HepG2 (cell line): ENCODE measurements around the gene COX7A1. TPM values are rescaled to one million over a fixed set of nuclear protein-coding genes. Genes with fewer than 3 reads are reported as not detected.

Experiments used
- AHDC1 ChIP-seq: sonication (generic); formaldehyde crosslinking; IDR thresholded peaks from 2 replicates; pipeline ENCODE4 v1.5.1; 2020; ENCODE audit warnings: mild to moderate bottlenecking, missing genetic modification reagents, borderline replicate concordance
- BCL3 ChIP-seq: sonication (generic); formaldehyde crosslinking; IDR thresholded peaks from 2 replicates; pipeline ENCODE4 v1.5.1; 2020; ENCODE audit warnings: mild to moderate bottlenecking, missing genetic modification reagents, moderate library complexity
- DBP ChIP-seq: sonication (generic); formaldehyde crosslinking; IDR thresholded peaks from 2 replicates; pipeline ENCODE4 v1.4.0; 2020; ENCODE audit warnings: missing genetic modification reagents; ENCODE audit errors: not compliant biosample characterization
- DDIT3 ChIP-seq: sonication (generic); formaldehyde crosslinking; IDR thresholded peaks from 2 replicates; pipeline ENCODE4 v1.4.0; 2020; ENCODE audit warnings: mild to moderate bottlenecking, missing genetic modification reagents
- EEA1 ChIP-seq: sonication (generic); formaldehyde crosslinking; IDR thresholded peaks from 2 replicates; pipeline ENCODE4 v1.5.1; 2020; ENCODE audit warnings: mild to moderate bottlenecking, missing genetic modification reagents, borderline replicate concordance
- FOXK2 ChIP-seq: fragments of 450-650 bp; IDR thresholded peaks from 2 replicates; pipeline ENCODE4 v1.6.1; 2016
- HDAC1 ChIP-seq: sonication (generic); formaldehyde crosslinking; IDR thresholded peaks from 2 replicates; pipeline ENCODE4 v1.5.1; 2020; ENCODE audit warnings: mild to moderate bottlenecking, missing genetic modification reagents
- KDM6A ChIP-seq: IDR thresholded peaks from 2 replicates; pipeline ENCODE4 v1.6.1; 2016; ENCODE audit warnings: low read depth
- NFATC3 ChIP-seq: sonication (generic); formaldehyde crosslinking; IDR thresholded peaks from 2 replicates; pipeline ENCODE4 v1.5.1; 2020; ENCODE audit warnings: mild to moderate bottlenecking, missing genetic modification reagents
- POGK ChIP-seq: sonication (generic); formaldehyde crosslinking; conservative IDR thresholded peaks from 2 replicates; pipeline ENCODE4 v1.8.0; 2022; ENCODE audit warnings: mild to moderate bottlenecking, moderate library complexity, missing genetic modification reagents
- SKI ChIP-seq: fragments of 450-650 bp; IDR thresholded peaks from one replicate; pipeline ENCODE4 v1.6.1; 2018; ENCODE audit warnings: mild to moderate bottlenecking; ENCODE audit not compliant: partially characterized antibody
- SNAI1 ChIP-seq: sonication (generic); formaldehyde crosslinking; IDR thresholded peaks from 2 replicates; pipeline ENCODE4 v1.5.0; 2020; ENCODE audit warnings: mild to moderate bottlenecking, missing genetic modification reagents, borderline replicate concordance
- TFAP4 ChIP-seq: sonication (generic); IDR thresholded peaks from 2 replicates; pipeline ENCODE4 v1.6.1; 2016; ENCODE audit warnings: low read depth, borderline replicate concordance
- ZFP37 ChIP-seq: sonication (generic); formaldehyde crosslinking; IDR thresholded peaks from 2 replicates; pipeline ENCODE4 v1.4.0; 2020; ENCODE audit warnings: missing genetic modification reagents, borderline replicate concordance
- ZMYM4 ChIP-seq: sonication (generic); formaldehyde crosslinking; IDR thresholded peaks from 2 replicates; pipeline ENCODE4 v1.8.1; 2023; ENCODE audit warnings: mild to moderate bottlenecking, missing genetic modification reagents
- ZNF580 ChIP-seq: IDR thresholded peaks from 2 replicates; pipeline ENCODE4 v1.6.1; 2016; ENCODE audit warnings: low read depth, borderline replicate concordance
- polyA plus RNA-seq, 8 experiments: library from polyadenylated mRNA; depleted of rRNA in 3 of 8; stranded (reverse) in 7 of 8; unstranded in 1 of 8; fragments of >200 nt; fragmentation: Illumina TruSeq in 4 of 8; extraction: Trizol in 4 of 8; gene quantifications; 2 replicates each; pipeline versions ENCODE4 v1.2.1 to v1.2.3, GENCODE V29; 2011 to 2016; ENCODE audit warnings: low read depth in 4 of 8, missing spikeins in 1 of 8, mixed read lengths in 1 of 8; ENCODE audit not compliant: insufficient read depth in 1 of 8
- total RNA-seq, 5 experiments: library from RNA; depleted of rRNA; stranded (reverse); fragments of >200 nt; fragmentation: Illumina TruSeq; extraction: Trizol; gene quantifications; 2 replicates each; pipeline ENCODE4 v1.2.3, GENCODE V29; 2016; ENCODE audit warnings: low read depth in 1 of 5

Gene COX7A1
- total and polyA plus RNA-seq, 2 of the 13 experiments (the other 11 are each of a cell fraction or from before 2014, with no cell fraction given), result not detected

- TF ChIP-seq AHDC1 (CRISPR knock-in tag) (peak; percentile 73; the same call in 1 of the 2 replicates), BCL3 (CRISPR knock-in tag) (0 out of 2 replicates have a peak, but pooled peaks have one; percentile 21), SNAI1 (peak; percentile 77; the same call in 1 of the 2 replicates), KDM6A (peak; percentile 99), EEA1 (no peak), SKI (peak; percentile 62), FOXK2 (peak; percentile 85), NFATC3 (CRISPR knock-in tag) (peak; percentile 59; the same call in 1 of the 2 replicates), DBP (no peak), POGK (CRISPR knock-in tag) (peak; percentile 91), HDAC1 (CRISPR knock-in tag) (peak; percentile 97), DDIT3 (CRISPR knock-in tag) (no peak), ZNF580 (CRISPR knock-in tag) (no peak), ZFP37 (CRISPR knock-in tag) (peak; percentile 58; the same call in 1 of the 2 replicates), ZMYM4 (CRISPR knock-in tag) (peak; percentile 73), TFAP4 (peak; percentile 96)
Observed at GRCh38 chr19:36120092-36120983, 31.9 kb downstream of the COX7A1 start (continued).
